Common myeloid progenitor, CD34-positive (primary cell): ENCODE results near the gene SAP25.
A peak's percentile ranks its signal among the peaks of the same experiment; 100 is the strongest.

Experiments used
- CTCF ChIA-PET: fragments of 350-600 bp; sonication (Branson Sonifier 250); formaldehyde crosslinking; loops from one replicate; lab custom pipeline; 2021; ENCODE audit warnings: antibody characterized with exemption; lab: Charles Lee
- POLR2A ChIA-PET: fragments of 350-600 bp; sonication (Branson Sonifier 250); formaldehyde crosslinking; loops from one replicate; lab custom pipeline; 2021; ENCODE audit warnings: antibody characterized with exemption; lab: Charles Lee
- DNase-seq, 3 donors: peaks; one replicate each; pipeline versions ENCODE4 v3.0.0 to v3.0.0-alpha.2; 2013
- H3K27ac ChIP-seq, 2 experiments: 1 replicate in 1 of 2; 2 replicates in 1 of 2; pipeline ENCODE4 v1.7.0; 2013; ENCODE audit warnings: inconsistent platforms in 2 of 2, low read length in 2 of 2, mild to moderate bottlenecking in 2 of 2, low read depth in 1 of 2, moderate library complexity in 1 of 2; ENCODE audit not compliant: severe bottlenecking in 2 of 2, insufficient read depth in 1 of 2, poor library complexity in 1 of 2
- H3K27me3 ChIP-seq, 5 experiments: replicated peaks in 2 of 5; 1 replicate in 3 of 5; 2 replicates in 2 of 5; pipeline versions ENCODE4 v1.6.1 to v1.7.0; 2013; ENCODE audit warnings: low read length in 4 of 5, mild to moderate bottlenecking in 2 of 5, moderate library complexity in 2 of 5, inconsistent platforms in 1 of 5; ENCODE audit not compliant: insufficient read depth in 5 of 5, control insufficient read depth in 4 of 5
- H3K36me3 ChIP-seq, 4 experiments: 1 replicate in 2 of 4; 2 replicates in 2 of 4; pipeline versions ENCODE4 v1.6.1 to v1.7.0; 2013; ENCODE audit warnings: low read length in 3 of 4, control low read depth in 1 of 4, mild to moderate bottlenecking in 1 of 4; ENCODE audit not compliant: control insufficient read depth in 4 of 4, insufficient read depth in 4 of 4
- H3K4me1 ChIP-seq, 4 experiments: 1 replicate in 3 of 4; 2 replicates in 1 of 4; pipeline versions ENCODE4 v1.6.1 to v1.7.1; 2013; ENCODE audit warnings: low read length in 3 of 4, mild to moderate bottlenecking in 3 of 4, control low read depth in 1 of 4, inconsistent platforms in 1 of 4, moderate library complexity in 1 of 4; ENCODE audit not compliant: control insufficient read depth in 4 of 4, insufficient read depth in 4 of 4; ENCODE audit errors: control extremely low read depth in 1 of 4
- H3K4me3 ChIP-seq, 7 experiments: 1 replicate in 4 of 7; 2 replicates in 3 of 7; pipeline versions ENCODE4 v1.5.1 to v1.7.0; 2013; ENCODE audit warnings: mild to moderate bottlenecking in 7 of 7, low read length in 6 of 7, moderate library complexity in 6 of 7, inconsistent platforms in 2 of 7, low read depth in 2 of 7, control low read depth in 1 of 7; ENCODE audit not compliant: insufficient read depth in 4 of 7, control insufficient read depth in 1 of 7; ENCODE audit errors: extremely low read depth in 1 of 7
- H3K9me3 ChIP-seq, 5 experiments: 1 replicate in 4 of 5; 2 replicates in 1 of 5; pipeline versions ENCODE4 v1.6.1 to v1.7.1; 2013; ENCODE audit warnings: low read length in 4 of 5, mild to moderate bottlenecking in 2 of 5, inconsistent platforms in 1 of 5, low read depth in 1 of 5, moderate library complexity in 1 of 5; ENCODE audit not compliant: control insufficient read depth in 4 of 5, insufficient read depth in 2 of 5; ENCODE audit errors: control extremely low read depth in 1 of 5
- WGBS: methylation state at CpG from one replicate; pipeline ENCODE4 v1.1.5; 2013; ENCODE audit not compliant: insufficient coverage; 5-methylcytosine and 5-hydroxymethylcytosine counted together

Gene SAP25

DNA sequence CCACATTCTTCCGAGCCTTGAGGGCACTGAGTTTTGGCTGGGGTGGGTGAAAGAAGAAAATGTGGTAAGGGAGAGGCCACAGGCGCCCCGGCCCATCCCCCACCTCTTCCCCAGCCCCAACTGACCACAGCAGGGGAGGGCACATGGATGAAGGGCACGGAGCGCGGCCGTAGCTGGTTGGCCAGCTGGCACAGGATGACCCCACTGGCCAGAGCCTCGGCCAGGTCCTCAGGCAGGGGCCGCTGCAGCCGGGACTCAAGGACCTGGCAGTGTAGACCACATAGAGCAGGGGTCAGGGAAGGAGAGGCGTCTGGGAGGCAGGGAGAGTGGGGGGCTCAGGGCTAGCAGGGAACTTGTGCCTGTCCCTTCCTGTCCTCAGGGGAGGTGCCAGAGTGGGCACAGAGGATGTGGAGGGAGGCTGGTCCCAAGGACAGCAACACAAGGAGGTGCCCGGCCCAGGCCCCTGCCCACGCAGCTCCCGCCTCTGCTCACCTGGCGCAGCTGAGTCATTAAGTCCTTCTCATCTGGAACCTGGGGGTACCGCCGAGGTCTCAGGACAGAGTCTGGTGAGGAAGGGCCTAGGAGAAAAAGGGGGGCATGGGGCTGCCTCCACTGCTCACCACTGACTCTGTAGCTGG, 2.2 kb upstream of the SAP25 start:
- DNase-seq: no peak
- Histone ChIP-seq H3K27ac (no peak overlapping the region), H3K27me3 (no peaks in the 10 kb centered on the region), H3K9me3 (no peaks in the 10 kb centered on the region), H3K4me3 (no peak overlapping the region), H3K4me1 (peaks cover 0 to 7% (median 5%) of the 10 kb centered on the region in 4 experiments), H3K36me3 (peaks cover 4 to 90% (median 70%) of the 10 kb centered on the region in 4 experiments)
- ChIA-PET CTCF (interaction anchor here (1.7 to 4.5 kb wide), 2 partner anchors 10 kb away, joined by 6 to 29 read pairs; partner anchors contain the start of genes FBXO24 and LRCH4), POLR2A (no interaction called here)
- WGBS: 98% methylated on average over 14 of the region's 17 CpGs

DNA sequence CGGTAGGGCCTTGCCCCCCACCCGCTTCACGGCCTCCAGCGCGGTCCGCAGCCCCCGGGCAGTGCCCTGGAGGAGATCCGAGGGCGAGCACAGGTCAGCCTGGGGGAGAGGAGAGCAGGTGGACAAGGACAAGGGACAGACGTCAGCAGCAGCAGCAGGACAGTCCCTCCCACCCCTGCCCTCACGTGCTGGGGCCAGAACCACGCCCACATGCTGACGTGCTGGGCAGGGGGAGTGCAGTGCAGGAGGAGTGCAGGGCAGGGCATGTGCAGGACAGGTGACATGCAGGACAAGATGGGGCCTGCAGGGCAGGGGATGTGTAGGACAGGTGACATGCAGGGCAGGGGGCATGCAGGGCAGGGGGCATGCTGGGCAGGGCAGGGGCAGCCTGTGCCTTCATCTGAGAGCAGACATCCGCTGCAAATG, 1.5 kb upstream of the SAP25 start:
- Histone ChIP-seq H3K36me3 (peaks cover 2 to 84% (median 64%) of the 10 kb centered on the region in 4 experiments), H3K4me1 (peaks cover 0 to 12% (median 10%) of the 10 kb centered on the region in 4 experiments), H3K4me3 (no peak overlapping the region), H3K27me3 (no peaks in the 10 kb centered on the region), H3K27ac (no peak overlapping the region), H3K9me3 (no peaks in the 10 kb centered on the region)
- POLR2A ChIA-PET: no interaction called here
- DNase-seq: no peak
- WGBS: 88% methylated on average over 13 of the region's 14 CpGs
- CTCF ChIA-PET: interaction anchor here (0.7 kb wide), 1 partner anchor 15 kb away, joined by 3 read pairs; no protein-coding TSS in a partner anchor

DNA sequence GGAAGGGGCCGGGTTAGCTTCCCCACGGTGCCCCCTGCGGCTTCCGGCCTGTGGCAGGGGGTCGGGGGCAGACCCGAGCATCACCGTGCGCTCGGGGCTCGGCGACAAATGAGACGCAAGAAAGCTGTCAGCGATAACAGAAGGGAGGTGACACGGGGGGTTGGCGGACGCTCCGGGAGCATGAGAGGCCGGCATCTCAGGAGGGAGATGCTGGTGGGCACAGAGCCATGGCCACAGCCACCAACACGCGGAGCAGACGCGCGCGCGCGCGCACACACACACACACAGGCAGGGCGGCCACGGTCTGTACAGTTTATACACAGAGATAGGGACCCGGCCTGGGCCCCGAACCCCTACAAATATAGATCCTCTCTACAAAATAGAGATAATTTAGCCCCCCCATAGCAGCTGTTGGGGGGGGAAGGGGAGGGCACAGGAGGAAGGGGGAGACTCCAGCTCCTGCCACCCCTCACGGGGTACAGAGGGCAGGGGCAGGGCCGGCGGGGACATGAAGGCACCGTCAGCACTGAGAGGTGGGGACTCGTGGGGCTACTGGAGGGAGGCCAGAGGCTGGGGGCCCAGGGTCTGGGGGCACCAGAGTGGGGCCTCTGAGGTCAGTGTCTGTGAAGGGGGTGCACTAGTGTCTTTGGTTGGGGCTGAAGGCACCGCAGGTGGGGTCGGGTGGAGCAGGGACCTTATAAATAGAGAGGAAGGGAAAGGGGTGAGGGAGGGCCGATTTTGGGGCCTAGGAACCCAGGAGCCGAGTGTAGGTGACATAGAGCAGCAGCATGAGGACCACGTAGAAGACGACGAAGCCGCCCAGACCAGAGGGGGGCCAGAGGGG, 884 bp upstream of the SAP25 start:
- POLR2A ChIA-PET: interaction anchor here (0.6 kb wide), 1 partner anchor 312 kb away, joined by 3 read pairs; no protein-coding TSS in a partner anchor
- no peak overlapping the region for H3K4me3 ChIP-seq
- WGBS: 92% methylated on average over 31 of the region's 44 CpGs
- no peaks in the 10 kb centered on the region for H3K27me3 ChIP-seq
- H3K27ac ChIP-seq: no peak overlapping the region
- CTCF ChIA-PET: interaction anchor here (0.7 to 0.8 kb wide), 2 partner anchors 10 to 15 kb away, joined by 3 read pairs; no protein-coding TSS in a partner anchor
- peak in 1 of 3 donors; percentile 30 for DNase-seq
- H3K36me3 ChIP-seq: peaks cover 2 to 77% (median 58%) of the 10 kb centered on the region in 4 experiments
- peaks cover 0 to 19% (median 16%) of the 10 kb centered on the region in 4 experiments for H3K4me1 ChIP-seq
- no peaks in the 10 kb centered on the region for H3K9me3 ChIP-seq

DNA sequence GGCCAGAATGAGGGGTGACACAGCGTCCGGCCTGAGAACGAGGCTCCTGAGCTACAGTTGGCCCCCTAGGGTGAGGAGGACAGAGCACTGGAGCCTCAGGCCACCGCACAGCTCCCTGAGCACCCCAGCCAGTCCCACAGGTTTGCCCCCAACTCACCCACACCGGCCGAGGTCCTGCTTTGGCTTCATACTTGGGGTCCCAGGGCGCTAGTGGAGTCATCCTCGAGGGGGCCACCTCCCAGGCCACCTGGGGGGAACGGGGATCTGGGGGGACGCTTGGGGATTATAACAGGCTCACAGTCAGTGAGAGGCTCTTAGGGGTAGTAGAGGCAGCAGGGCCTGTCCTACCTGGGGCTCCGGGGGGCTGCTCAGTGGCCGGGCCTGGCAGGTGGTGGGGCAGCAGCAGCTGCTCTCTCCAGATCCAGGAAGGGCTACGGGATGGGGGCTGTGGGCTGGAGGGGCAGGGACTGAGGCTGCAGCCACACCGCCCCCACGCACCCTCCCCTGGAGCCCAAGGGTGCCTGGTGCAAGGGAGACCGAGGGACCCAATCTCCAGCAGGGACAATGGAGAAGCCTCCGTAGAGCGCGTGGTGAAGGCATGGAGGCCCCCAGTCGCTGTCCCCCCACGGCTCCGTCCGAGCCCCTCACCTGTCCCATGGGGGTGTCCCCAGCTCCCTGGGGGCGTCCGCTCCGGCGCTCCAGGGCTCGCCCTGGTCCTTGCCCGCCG, 588 bp downstream of the SAP25 start:
- ChIA-PET CTCF (interaction anchor here (1.1 to 1.7 kb wide), 3 partner anchors 9 to 99 kb away, joined by 3 to 11 read pairs (median 3); no protein-coding TSS in a partner anchor), POLR2A (interaction anchor here (4.8 kb wide), 1 partner anchor 12 kb away, joined by 34 read pairs; the partner anchor contains the start of genes FBXO24 and LRCH4)
- Histone ChIP-seq H3K36me3 (peaks cover 2 to 66% (median 47%) of the 10 kb centered on the region in 4 experiments), H3K4me1 (peaks cover 0 to 32% (median 30%) of the 10 kb centered on the region in 4 experiments), H3K9me3 (no peaks in the 10 kb centered on the region), H3K4me3 (no peak overlapping the region), H3K27ac (no peak overlapping the region), H3K27me3 (no peaks in the 10 kb centered on the region)
- WGBS: 96% methylated on average over 28 of the region's 30 CpGs
- DNase-seq: no peak

DNA sequence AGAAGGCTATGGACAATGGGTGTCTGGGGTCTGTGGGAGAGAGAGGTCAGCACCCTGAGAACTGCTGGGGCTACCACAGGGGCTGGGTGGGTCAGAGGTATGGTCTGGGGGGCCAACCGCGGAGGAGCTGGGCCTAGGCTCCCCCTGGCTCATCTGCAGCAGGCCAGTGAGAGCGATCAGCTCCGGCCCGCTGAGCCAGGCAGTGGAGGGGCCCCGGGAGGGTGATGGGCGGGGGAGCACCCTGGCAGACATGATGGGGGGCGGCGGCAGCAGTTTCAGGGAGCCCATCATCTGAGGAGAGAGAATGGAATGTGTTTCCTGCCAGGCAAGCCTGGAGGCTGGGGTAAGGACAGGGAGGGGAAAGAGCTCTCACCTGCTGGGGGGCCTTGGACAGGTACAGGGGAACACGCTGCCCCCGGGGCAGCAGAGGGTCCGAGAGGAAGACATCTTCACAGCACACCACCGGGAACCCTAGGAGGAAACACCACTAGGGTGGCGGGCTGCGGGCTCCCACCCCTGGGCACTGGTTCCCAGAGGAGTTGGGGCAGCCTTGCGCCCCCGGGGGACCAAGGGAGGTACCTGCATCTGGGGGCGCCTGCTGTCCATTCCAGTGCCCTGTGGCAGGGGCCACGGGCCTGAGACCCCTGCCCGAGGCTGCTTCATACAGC, 1.3 kb downstream of the SAP25 start:
- Histone ChIP-seq H3K9me3 (no peaks in the 10 kb centered on the region), H3K4me1 (peaks cover 0 to 39% (median 36%) of the 10 kb centered on the region in 4 experiments), H3K4me3 (no peak overlapping the region), H3K27ac (no peak overlapping the region), H3K36me3 (peaks cover 2 to 59% (median 41%) of the 10 kb centered on the region in 4 experiments), H3K27me3 (no peaks in the 10 kb centered on the region)
- ChIA-PET CTCF (interaction anchor here (1.1 to 1.7 kb wide), 3 partner anchors 8 to 98 kb away, joined by 3 to 11 read pairs (median 3); no protein-coding TSS in a partner anchor), POLR2A (interaction anchor here (4.8 kb wide), 1 partner anchor 12 kb away, joined by 34 read pairs; the partner anchor contains the start of genes FBXO24 and LRCH4)
- 94% methylated on average over 16 of the region's 20 CpGs for WGBS
- no peak for DNase-seq

DNA sequence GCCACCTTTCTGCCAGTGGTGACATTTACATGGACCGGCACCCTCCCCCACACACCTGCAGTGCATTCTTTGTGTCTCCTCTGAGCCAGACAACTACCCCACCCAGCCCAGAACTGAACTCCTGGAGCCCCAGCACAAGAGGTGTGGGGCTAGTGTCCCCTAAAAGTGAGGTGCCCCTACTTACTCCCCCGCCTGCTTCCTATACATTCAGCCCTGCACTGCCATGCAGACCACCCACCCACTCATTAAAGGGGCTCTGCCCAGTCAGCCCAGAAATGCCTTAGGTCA, 1.9 kb downstream of the SAP25 start:
- Histone ChIP-seq H3K4me1 (peaks cover 0 to 43% (median 39%) of the 10 kb centered on the region in 4 experiments), H3K36me3 (peaks cover 2 to 53% (median 37%) of the 10 kb centered on the region in 4 experiments)
- CTCF ChIA-PET: interaction anchor here (0.7 to 1.7 kb wide), 6 partner anchors 10 to 120 kb away, joined by 3 to 7 read pairs (median 4); no protein-coding TSS in a partner anchor

More for the DNA sequence above, 1.9 kb downstream of the SAP25 start:
- WGBS: 100% methylated on average over 2 of the region's 2 CpGs
- DNase-seq: no peak
- no peak overlapping the region for H3K4me3 ChIP-seq
- no peaks in the 10 kb centered on the region for H3K27me3 ChIP-seq
- POLR2A ChIA-PET: interaction anchor here (4.8 kb wide), 1 partner anchor 13 kb away, joined by 34 read pairs; the partner anchor contains the start of genes FBXO24 and LRCH4
- no peak overlapping the region for H3K27ac ChIP-seq
- no peaks in the 10 kb centered on the region for H3K9me3 ChIP-seq
